OCI-LY1 (cell line): ENCODE data around the gene BICD1.
"Not testable (repeated sequence)": the region's sequence is repeated elsewhere in the genome, so short reads cannot be mapped to it uniquely, and the experiment has no call there.

ENCODE experiments used
- EZH2 ChIP-seq: fragments of 200-600 bp; sonication (generic), shearing (Covaris generic); IDR thresholded peaks from 2 replicates; pipeline ENCODE4 v1.8.0; 2017; ENCODE audit warnings: borderline replicate concordance, mixed run types, mild to moderate bottlenecking, antibody characterized with exemption, low read length, moderate library complexity, mixed read lengths
- TF ChIP-seq, protein P1 (sequence below): fragments of 200-600 bp; sonication (generic), shearing (Covaris generic); IDR thresholded peaks from 2 replicates; pipeline ENCODE4 v1.5.1; 2017; ENCODE audit warnings: mild to moderate bottlenecking, antibody characterized with exemption, low read length, moderate library complexity, mixed read lengths

GRCh38 chr12:32187127-32187526, 80.5 kb downstream of the BICD1 start:
- TF ChIP-seq, protein P1, sequence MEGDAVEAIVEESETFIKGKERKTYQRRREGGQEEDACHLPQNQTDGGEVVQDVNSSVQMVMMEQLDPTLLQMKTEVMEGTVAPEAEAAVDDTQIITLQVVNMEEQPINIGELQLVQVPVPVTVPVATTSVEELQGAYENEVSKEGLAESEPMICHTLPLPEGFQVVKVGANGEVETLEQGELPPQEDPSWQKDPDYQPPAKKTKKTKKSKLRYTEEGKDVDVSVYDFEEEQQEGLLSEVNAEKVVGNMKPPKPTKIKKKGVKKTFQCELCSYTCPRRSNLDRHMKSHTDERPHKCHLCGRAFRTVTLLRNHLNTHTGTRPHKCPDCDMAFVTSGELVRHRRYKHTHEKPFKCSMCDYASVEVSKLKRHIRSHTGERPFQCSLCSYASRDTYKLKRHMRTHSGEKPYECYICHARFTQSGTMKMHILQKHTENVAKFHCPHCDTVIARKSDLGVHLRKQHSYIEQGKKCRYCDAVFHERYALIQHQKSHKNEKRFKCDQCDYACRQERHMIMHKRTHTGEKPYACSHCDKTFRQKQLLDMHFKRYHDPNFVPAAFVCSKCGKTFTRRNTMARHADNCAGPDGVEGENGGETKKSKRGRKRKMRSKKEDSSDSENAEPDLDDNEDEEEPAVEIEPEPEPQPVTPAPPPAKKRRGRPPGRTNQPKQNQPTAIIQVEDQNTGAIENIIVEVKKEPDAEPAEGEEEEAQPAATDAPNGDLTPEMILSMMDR: not testable (repeated sequence)
- not testable (repeated sequence) for TF ChIP-seq EZH2
